GM12865 (cell line): ENCODE results near the gene ANKRD44.
A peak's percentile ranks its signal among the peaks of the same experiment; 100 is the strongest.

Experiments used
- DNase-seq: peaks from one replicate; pipeline ENCODE4 v3.0.0; 2010; ENCODE audit warnings: low read depth
- H3K4me3 ChIP-seq: 2 replicates; pipeline ENCODE4 v1.5.1; 2011; ENCODE audit warnings: mild to moderate bottlenecking, low read depth, low read length, control low read depth
- TF ChIP-seq, protein P1 (sequence below): IDR thresholded peaks from 2 replicates; pipeline ENCODE4 v1.5.1; 2011; ENCODE audit warnings: low read length, control low read depth, low read depth, inconsistent platforms; ENCODE audit not compliant: insufficient read depth; ENCODE audit errors: missing control alignments

Gene ANKRD44

DNA sequence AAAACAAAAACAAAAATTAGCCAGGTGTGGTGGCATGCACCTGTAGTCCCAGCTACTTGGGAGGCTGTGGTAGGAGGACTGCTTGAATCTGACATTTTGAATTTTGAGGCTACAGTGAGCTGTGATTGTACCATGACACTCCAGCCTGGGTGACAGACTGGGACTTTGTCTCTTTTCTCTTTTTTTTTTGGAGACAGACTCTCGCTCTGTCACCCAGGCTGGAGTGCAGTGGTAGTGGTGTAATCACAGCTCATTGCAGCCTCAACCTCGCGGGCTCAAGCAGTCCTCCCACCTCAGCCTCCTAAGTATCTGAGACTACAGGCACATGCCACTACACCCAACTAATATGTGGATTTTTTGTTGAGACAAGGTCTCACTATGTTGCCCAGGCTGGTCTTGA lies 35.6 kb downstream of the ANKRD44 start:
- TF ChIP-seq, protein P1, sequence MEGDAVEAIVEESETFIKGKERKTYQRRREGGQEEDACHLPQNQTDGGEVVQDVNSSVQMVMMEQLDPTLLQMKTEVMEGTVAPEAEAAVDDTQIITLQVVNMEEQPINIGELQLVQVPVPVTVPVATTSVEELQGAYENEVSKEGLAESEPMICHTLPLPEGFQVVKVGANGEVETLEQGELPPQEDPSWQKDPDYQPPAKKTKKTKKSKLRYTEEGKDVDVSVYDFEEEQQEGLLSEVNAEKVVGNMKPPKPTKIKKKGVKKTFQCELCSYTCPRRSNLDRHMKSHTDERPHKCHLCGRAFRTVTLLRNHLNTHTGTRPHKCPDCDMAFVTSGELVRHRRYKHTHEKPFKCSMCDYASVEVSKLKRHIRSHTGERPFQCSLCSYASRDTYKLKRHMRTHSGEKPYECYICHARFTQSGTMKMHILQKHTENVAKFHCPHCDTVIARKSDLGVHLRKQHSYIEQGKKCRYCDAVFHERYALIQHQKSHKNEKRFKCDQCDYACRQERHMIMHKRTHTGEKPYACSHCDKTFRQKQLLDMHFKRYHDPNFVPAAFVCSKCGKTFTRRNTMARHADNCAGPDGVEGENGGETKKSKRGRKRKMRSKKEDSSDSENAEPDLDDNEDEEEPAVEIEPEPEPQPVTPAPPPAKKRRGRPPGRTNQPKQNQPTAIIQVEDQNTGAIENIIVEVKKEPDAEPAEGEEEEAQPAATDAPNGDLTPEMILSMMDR: no peak

GRCh38 chr2:197274349-197274748 lies 36.2 kb downstream of the ANKRD44 start:
- no peak for DNase-seq
- TF ChIP-seq, protein P1: no peak
- H3K4me3 ChIP-seq: no peak overlapping the region

More for the DNA sequence above, 35.6 kb downstream of the ANKRD44 start:
- no peak overlapping the region for H3K4me3 ChIP-seq
- no peak for DNase-seq

GRCh38 chr2:197273485-197273884 lies 37.1 kb downstream of the ANKRD44 start:
- H3K4me3 ChIP-seq: no peak overlapping the region
- DNase-seq: no peak
- TF ChIP-seq, protein P1: no peak

DNA sequence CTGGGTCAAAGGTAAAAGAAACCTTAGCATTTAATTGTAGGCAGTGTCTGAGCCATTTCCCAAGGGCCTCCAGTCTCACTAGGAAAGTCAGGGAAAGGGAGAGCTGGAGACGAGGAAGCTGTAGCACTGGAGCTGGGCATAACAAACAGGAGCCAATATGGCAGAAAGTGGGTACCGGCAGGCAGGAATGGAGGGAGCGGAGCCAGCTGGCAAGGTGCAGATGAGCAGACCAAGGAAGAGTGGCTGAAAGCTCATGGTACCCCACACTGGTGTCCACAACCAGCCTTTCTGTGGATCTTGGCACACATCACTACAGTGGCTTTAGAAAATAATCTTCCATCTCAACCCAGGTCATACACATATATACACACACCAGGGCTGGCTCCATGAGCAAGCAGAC lies 40.0 kb downstream of the ANKRD44 start:
- no peak overlapping the region for H3K4me3 ChIP-seq
- TF ChIP-seq, protein P1: no peak
- DNase-seq: no peak

GRCh38 chr2:197269815-197270214 lies 40.8 kb downstream of the ANKRD44 start:
- DNase-seq: no peak
- H3K4me3 ChIP-seq: no peak overlapping the region
- TF ChIP-seq, protein P1: no peak

GRCh38 chr2:197268786-197269584 lies 41.6 kb downstream of the ANKRD44 start:
- H3K4me3 ChIP-seq: no peak overlapping the region
- DNase-seq: peak; percentile 54
- TF ChIP-seq, protein P1: no peak

GRCh38 chr2:197266477-197266876 lies 44.1 kb downstream of the ANKRD44 start:
- TF ChIP-seq, protein P1: no peak
- H3K4me3 ChIP-seq: no peak overlapping the region
- DNase-seq: peak; percentile 64
